Hair follicular keratinocyte (primary cell): Measurements from ENCODE around the gene CEACAM20. TPM values are rescaled to one million over a fixed set of nuclear protein-coding genes. Genes with fewer than 3 reads are reported as not detected.

ENCODE experiments used
- total RNA-seq: library from RNA; depleted of rRNA; stranded (reverse); fragments of >200 nt; gene quantifications from 2 replicates; pipeline ENCODE4 v1.2.3, GENCODE V29; 2015

The CEACAM20 gene
- not detected in 2 replicates for total RNA-seq

GRCh38 chr19:44529536-44529935 is at the start of gene CEACAM20:
CEACAM20 (minus strand) TSS chr19:44529675; CDS start chr19:44529509, 166 bp downstream.

GRCh38 chr19:44499962-44500949 is 29.2 kb downstream of the CEACAM20 start, which contains the start of gene ZNF180:
ZNF180 (minus strand) TSS chr19:44500522; CDS start chr19:44497334, 3,188 bp downstream.

Other genes starting within 250 kb of the CEACAM20 start
- gene ZNF235, start 224.7 kb downstream of the CEACAM20 start, total RNA-seq: 1.6 and 2.5 TPM in 2 replicates
- 1.1 and 1.6 TPM in 2 replicates for gene ZNF112, start 173.0 kb downstream of the CEACAM20 start, total RNA-seq
- 1.2 and 9.5 TPM in 2 replicates for gene ZNF285, start 128.1 kb downstream of the CEACAM20 start, total RNA-seq
- 6.0 and 9.3 TPM in 2 replicates for gene ZNF229, start 81.2 kb downstream of the CEACAM20 start, total RNA-seq
- 2.5 and 7.4 TPM in 2 replicates for gene ZNF180, start 29.2 kb downstream of the CEACAM20 start, total RNA-seq
- not detected in 2 replicates for gene IGSF23, start 83.9 kb upstream of the CEACAM20 start, total RNA-seq
- 77.2 and 93.9 TPM in 2 replicates for gene PVR, start 114.2 kb upstream of the CEACAM20 start, total RNA-seq
- 0.38 and 2.5 TPM in 2 replicates for gene CEACAM19, start 141.8 kb upstream of the CEACAM20 start, total RNA-seq
- gene CEACAM16, start 169.5 kb upstream of the CEACAM20 start, total RNA-seq: not detected in 2 replicates
- 13.7 and 14.0 TPM in 2 replicates for gene BCL3, start 219.0 kb upstream of the CEACAM20 start, total RNA-seq
- gene CBLC, start 248.2 kb upstream of the CEACAM20 start, total RNA-seq: 119 and 129 TPM in 2 replicates